HG03280 (cell line): ENCODE results near the gene FOXG1.

Experiments
- ATAC-seq: cut with Tn5 transposase; IDR thresholded peaks from one replicate; pipeline ENCODE4 v1.9.1; 2021; ENCODE audit warnings: mild to moderate bottlenecking, moderate library complexity; ENCODE audit not compliant: unreplicated experiment

FOXG1 gene

DNA sequence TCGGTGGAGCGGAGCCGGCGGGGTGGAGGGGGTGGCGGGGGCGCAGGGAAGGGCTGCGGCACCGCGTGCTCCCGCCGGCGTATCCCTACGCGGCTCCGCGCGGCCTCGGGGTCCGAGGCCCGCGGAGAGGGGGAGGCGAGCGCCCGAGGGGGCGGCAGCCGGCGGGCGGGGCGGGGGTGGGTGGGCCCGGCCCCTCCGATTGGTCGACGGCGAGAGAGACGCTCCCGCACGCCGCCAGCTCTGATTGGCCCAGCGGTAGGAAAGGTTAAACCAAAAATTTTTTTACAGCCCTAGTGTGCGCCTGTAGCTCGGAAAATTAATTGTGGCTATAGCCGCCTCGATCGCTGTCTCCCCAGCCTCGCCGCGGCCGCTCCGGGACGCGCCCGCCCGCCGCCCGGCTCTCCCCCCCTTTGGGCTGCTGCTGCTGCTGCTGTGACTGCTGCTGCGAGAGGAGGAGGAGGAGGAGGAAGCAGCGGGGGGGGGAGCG, at the start of gene FOXG1:
Gene FOXG1 (plus strand): TSS at position 319 of the 487 bp plus-strand sequence. CDS start 493 bp downstream, outside the sequence.
- no peak for ATAC-seq

GRCh38 chr14:28719130-28719529, 47.5 kb upstream of the FOXG1 start:
- ATAC-seq = no peak

GRCh38 chr14:28731358-28731757, 35.2 kb upstream of the FOXG1 start:
- no peak for ATAC-seq

GRCh38 chr14:28742171-28742846, 24.3 kb upstream of the FOXG1 start:
- no peak for ATAC-seq

- no peak for ATAC-seq
These were observed 22.5 kb upstream of the FOXG1 start for GRCh38 chr14:28744126-28744525.

- ATAC-seq = no peak
These were observed 21.4 kb upstream of the FOXG1 start for GRCh38 chr14:28745176-28745575.

DNA sequence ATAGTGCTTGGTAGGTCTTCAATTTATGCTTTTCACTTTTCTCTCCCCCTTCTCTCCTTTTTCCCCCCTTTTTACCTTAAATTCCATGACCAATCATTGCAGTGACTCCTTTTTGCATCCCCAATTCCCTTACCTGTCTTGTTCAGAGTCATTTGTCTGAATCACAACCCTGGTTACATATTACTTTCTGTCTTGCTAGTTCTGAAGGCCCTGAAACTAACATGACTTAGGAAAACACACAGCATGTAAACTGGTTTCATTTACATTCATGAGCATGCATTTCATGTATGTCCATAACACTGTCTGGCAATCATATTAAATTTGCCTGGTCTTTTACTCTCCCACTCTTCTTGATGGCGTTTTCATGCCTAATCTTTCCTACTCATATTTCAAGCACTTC, 20.3 kb upstream of the FOXG1 start:
- no peak for ATAC-seq

DNA sequence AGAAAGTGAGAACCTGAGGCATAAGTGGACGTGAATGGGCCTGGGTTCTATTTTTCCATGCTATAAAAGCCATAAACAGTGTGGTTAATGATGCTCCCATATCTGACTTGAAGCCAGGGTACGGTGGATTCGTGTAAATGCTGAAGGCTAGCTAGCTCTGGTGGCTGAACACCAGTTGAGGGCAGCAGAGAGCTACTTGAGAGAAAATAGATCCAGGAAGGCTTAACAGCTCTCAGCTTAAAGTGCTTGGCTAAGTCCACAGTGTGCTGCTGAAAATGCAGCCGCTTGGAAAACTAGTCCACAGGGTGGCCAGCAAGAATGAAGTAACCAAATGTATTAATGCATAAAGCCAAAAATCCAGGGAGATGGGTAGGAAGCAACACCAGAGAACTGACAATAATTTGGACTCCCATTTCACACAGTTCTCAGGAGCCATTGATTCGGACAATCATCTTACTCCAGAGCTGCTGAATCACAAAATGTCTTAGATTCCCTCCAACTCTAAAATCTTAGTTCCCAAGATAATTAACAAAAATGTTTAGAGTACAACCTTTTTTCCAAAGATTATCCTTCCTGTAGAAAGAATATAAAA, 15.0 kb upstream of the FOXG1 start:
- no peak for ATAC-seq

GRCh38 chr14:28754209-28754985, 12.2 kb upstream of the FOXG1 start:
- ATAC-seq = no peak

GRCh38 chr14:28755198-28755815, 11.3 kb upstream of the FOXG1 start:
- ATAC-seq = no peak

DNA sequence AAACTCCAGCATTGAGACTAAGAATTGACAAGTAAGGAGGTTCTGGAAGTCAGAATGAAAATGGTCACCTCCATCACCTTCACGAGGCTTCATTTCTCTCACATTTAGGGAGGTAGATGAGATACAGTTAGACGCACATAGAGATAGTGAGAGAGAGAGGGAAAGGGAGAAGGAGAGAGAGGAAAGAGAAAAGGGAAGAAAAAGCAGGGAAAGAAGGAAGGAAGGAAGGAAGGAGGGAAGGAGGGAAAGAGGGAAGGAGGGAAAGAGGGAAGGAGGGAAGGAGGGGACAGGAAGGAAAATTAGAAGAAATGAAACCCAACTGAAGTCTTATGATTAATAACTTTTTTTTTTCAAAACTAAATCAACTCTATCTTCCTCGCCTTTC, 10.7 kb upstream of the FOXG1 start:
- ATAC-seq = no peak

GRCh38 chr14:28756269-28756883, 10.2 kb upstream of the FOXG1 start:
- no peak for ATAC-seq

DNA sequence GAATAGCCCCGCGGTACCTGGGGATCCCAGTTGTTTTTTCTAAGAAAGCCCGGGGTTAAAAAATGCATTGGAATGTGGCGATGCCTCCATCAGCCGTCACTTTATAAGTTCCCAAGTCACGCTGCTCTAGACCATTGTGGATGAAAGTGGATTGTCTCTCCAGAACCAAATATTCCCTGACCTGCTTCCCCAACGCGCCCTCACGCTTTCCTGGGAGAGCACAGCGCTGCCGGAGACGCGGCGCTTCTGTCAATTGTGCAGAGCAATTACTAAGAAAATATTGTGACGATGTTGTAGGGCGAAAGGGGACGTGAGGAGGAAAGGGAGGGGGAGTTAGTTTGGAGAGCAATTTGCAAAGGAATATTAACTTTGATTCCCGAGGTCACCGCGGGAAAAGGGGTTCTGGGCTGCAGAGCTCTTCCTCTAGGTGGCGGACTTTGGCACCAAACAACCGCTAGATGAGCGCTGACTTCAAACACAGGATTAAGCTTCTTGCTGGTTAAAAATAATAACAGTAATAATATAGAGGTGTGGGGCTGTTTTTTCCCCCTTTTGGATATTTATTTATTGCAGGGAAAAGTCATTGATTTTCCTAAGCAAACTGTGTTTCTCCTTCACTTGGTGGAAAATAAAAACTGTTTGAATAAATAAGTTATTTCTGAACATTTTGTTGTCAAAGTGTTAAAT, 9.6 kb upstream of the FOXG1 start:
- ATAC-seq = no peak

GRCh38 chr14:28757786-28758185, 8.8 kb upstream of the FOXG1 start:
- ATAC-seq = no peak

- no peak for ATAC-seq
These were observed 8.2 kb upstream of the FOXG1 start for GRCh38 chr14:28758253-28758884.

DNA sequence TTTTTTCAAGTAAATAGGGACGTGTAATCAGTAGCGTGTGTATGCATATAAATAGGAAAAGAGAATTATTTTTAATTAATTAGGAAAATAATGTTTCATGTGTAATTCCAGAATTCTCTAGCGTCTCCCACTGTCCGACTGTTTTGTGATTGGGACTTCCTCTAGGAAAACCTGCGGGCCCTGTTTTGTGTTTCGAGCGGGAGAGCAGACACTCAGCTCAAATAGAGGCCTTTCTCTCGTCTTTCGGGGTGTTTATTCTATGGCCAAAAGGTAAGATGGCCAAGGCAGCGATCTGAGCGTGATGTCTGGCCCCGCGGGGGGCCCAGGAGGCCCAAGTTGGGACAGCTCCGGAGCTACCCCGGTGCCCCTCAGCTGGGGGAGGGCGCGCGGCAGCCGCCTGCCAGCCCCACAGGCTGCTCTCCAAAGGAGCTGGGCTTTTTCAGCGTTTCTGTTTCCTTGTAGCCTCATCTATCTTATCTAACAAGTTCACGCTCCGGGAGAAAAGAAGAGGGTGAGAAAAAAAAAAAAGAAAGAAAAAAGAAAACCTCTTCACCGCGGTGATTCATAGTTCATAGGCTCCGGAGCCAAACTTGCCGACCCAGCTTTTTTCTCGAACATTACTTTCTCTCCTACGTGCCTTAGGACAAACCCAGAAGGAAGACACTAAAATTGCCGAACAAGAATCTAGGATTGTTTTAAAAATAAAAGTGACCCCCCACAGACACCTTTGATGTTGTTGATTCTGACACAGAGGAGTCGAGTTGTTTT, 7.5 kb upstream of the FOXG1 start:
- no peak for ATAC-seq

DNA sequence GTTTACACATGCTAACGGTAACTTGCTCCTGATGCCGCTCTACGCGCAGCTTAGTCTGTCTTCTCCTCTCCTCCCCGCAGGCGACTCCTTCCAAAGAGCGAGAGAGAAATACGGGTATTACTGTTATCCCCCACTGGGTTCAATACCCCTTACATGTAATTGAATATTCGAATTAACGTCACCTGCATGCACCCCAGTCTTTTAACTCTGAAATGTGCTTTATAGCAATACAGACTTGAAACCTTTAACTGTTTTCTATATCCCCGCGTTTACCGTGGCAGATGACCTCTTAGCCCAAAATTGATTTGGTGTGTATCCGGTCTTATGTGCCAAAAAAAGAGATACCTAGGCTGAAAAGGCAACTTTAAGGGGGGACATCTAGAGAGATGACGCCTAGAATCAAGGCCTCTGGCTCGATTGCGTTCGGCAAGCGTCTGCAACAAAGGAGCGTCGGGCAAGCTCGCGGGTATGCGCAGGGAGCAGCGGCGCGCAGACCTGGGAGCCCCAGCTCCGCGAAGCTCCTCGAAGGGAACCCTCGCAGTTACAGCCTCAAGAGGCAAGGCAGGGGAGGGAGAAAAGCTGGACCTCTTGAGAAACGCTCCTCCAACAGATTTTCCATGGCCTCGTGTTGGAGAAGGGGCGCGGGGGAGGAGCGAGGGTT, 6.8 kb upstream of the FOXG1 start:
- ATAC-seq = no peak

DNA sequence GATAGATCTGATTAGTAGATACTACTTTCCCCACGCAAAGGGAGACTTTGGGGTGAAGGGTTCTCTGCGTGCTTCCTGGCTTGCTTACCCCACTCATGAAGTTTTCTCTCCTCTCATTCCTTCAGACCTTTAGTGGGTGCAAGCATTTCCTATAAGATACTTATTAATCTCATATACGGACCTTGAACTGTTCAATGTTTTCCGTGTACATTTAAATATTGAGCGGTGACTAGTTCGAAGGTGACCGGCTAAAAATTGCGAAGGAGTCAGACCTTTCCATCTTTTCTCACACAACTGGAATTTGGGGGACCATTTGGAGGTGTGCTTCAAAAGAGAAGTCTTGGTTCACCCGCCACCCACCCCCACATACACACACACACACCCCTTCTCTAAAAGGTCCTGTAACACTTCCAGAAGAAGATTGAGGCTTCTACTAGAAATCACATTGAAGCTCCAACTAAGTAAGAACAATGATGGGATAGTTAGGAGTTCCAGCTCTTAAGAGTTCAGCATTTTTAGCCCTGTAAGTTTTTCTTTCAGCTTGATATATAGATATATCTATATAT, 6.1 kb upstream of the FOXG1 start:
- no peak for ATAC-seq
